ENCODE measurements around the gene DGKK. TPM values are rescaled to one million over a fixed set of nuclear protein-coding genes. Genes with fewer than 3 reads are reported as not detected.

Gene DGKK, protein sequence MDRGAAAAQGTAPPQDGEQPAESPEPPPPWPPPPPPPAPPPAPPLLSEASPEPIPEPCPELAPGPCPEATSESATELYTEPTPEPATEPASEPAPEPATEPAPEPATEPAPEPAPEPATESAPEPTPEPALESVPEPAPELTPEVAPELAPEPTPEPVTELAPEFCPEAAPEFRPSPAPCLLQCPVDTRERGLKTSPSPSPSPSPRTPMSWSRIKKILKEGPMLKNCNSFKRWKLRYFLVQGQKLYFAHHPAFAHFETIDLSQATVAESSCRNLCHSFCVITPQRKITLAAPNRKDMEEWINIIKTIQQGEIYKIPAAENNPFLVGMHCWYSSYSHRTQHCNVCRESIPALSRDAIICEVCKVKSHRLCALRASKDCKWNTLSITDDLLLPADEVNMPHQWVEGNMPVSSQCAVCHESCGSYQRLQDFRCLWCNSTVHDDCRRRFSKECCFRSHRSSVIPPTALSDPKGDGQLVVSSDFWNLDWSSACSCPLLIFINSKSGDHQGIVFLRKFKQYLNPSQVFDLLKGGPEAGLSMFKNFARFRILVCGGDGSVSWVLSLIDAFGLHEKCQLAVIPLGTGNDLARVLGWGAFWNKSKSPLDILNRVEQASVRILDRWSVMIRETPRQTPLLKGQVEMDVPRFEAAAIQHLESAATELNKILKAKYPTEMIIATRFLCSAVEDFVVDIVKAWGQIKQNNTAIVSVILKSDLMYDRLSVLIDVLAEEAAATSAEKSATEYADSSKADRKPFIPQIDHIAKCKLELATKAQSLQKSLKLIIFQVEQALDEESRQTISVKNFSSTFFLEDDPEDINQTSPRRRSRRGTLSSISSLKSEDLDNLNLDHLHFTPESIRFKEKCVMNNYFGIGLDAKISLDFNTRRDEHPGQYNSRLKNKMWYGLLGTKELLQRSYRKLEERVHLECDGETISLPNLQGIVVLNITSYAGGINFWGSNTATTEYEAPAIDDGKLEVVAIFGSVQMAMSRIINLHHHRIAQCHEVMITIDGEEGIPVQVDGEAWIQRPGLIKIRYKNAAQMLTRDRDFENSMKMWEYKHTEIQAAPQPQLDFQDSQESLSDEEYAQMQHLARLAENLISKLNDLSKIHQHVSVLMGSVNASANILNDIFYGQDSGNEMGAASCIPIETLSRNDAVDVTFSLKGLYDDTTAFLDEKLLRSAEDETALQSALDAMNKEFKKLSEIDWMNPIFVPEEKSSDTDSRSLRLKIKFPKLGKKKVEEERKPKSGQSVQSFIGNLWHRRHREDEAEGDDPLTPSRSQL
- not detected in 2 replicates for total RNA-seq

DNA sequence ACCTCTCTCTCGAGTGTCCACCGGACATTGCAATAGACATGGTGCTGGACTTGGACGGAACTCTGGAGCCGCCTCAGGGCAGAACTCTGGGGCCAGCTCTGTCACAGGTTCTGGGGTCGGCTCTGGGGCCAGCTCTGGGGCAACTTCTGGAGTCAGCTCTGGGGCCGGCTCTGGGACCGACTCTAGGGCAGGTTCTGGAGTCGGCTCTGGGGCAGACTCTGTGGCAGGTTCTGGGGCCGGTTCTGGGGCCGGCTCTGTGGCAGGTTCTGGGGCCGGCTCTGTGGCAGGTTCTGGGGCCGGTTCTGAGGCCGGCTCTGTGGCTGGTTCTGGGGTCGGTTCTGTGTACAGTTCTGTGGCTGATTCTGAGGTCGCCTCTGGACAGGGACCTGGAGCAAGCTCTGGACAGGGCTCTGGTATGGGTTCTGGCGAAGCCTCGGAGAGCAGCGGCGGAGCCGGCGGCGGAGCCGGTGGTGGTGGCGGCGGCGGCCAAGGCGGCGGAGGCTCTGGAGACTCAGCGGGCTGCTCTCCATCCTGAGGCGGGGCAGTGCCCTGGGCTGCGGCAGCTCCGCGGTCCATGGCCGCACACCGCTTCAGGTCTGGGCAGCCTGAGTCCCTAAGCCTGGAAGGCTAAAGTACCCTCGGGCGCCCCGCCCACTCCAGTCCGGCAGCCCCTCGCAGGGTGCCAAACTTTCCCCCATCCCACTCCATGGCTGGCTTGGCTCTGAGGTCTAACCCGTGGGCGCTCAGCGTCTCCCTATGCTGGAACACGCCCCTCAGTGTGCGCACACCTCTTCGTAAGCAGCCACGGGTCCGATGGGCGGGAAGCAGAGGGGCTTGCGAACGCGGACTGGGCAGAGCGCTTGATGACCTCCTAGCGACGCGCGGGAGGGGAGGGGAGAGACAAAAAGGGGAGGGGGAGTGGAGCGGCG, at the start of gene DGKK:
Gene DGKK, minus strand, starts transcription at position 723 of the 929 bp plus-strand sequence. Its CDS starts 147 bp downstream, at position 576.

Data from bronchus fibroblast of lung (primary cell).